EL (cell line): ENCODE results near the gene PPP1R1A.

Experiments used
- DNase-seq: peaks from one replicate; pipeline ENCODE4 v3.0.0-alpha.2; 2016

PPP1R1A gene

DNA sequence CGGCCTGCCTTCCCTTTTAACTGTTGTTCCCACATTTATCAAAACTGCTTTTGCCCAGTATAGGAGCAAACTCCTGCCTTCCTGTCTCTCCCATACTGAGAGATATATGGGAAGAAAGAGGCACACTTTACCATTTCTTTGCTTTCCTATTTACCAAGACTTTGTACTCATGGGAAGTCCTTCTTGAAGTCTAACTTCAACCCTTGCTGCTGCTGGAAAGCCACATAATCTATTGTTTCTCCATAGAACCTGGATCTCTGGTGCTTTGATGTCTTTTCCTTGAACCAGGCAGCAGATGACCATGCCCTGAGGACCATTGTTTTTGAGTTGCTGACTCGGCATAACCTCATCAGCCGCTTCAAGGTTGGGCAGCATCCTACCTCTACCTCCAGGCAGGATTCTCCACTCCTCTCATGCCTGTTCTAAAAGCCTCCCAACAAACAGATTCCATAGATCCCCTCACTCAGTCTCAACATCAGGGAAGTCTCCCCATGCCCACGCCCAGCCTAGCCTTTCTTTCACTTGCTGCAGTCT, 18.4 kb downstream of the PPP1R1A start:
- no peak for DNase-seq

GRCh38 chr12:54569072-54569471, 19.4 kb downstream of the PPP1R1A start:
- no peak for DNase-seq

GRCh38 chr12:54566792-54567191, 21.7 kb downstream of the PPP1R1A start:
- no peak for DNase-seq

DNA sequence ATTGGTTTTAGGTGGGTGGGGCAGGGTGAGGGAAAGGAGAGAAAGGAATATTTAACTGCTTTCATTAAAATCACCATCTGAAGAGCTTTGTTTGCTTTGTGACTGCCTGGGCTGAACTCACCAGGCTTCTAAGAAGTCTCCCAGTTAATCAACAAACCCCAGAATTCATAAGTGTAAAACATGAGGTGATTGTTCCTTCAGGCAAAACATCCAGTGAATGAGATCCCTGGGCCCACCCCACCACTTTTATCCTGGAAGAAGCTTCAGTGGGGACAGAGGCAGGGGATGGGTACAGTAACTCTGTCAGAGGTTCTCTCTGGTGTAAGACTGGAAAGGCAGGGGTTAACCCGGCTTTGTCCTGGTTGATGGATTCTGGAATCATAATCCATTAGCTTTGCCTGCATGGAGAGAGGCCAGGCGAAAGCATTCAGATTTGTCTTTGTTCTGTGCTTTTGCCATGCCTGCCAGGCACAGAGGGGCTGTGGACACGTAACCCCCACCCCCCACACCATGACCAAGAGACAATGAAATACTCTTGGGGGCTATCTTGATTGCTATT, 22.4 kb downstream of the PPP1R1A start:
- no peak for DNase-seq

DNA sequence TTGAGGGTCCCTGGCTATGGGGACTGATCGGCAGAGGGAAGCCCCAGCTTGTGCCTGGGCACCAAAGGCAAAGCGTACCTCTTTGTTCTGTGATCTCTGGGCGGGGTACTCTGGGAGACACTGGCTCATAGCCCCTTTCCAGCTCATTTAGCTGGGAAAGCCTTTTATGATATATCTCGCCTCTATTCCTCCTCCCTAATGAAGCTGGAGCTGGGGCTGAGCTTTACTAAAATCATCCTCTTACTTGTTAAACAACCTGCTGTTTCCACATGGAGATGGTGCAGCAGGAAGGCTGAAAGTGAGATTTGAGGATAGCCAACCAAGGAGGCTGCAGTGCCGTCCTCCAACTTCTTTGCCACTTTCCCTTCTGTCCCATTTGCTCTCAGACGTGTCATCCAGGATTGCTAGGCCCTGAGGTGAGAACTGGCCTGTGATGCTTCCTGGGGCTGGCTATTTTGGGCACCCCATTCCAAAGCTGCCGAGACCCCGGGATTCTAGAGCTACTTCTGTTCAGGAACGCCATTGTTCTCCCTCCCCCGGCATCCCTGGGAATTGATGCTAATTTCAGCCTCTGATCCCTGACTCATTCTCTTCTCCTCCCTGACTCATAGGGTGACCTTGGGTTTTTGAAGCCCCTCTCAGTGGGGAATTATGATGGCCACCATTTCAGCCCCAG, 23.0 kb downstream of the PPP1R1A start:
- DNase-seq: no peak

DNA sequence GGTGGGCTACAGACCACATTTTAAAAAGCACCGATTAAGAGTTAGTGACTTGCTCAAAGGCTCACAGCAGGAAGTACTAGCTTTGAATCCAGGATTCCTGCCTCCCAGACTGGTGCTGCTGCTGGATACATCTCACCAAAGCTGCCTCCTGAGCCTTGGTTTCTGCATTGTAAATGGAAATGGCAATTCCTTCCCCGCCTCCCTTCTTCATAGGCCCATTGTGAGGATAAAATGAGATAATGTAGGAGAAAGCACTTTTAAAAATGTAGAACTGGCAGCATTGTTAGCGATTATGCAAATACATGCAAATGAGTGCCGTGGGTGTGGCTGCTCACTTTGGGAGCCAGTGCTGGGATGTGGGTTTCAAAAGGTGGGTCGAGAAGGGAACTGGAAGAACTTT, 23.7 kb downstream of the PPP1R1A start:
- DNase-seq: no peak

- no peak for DNase-seq
Measured at GRCh38 chr12:54563787-54564186, 24.7 kb downstream of the PPP1R1A start.

DNA sequence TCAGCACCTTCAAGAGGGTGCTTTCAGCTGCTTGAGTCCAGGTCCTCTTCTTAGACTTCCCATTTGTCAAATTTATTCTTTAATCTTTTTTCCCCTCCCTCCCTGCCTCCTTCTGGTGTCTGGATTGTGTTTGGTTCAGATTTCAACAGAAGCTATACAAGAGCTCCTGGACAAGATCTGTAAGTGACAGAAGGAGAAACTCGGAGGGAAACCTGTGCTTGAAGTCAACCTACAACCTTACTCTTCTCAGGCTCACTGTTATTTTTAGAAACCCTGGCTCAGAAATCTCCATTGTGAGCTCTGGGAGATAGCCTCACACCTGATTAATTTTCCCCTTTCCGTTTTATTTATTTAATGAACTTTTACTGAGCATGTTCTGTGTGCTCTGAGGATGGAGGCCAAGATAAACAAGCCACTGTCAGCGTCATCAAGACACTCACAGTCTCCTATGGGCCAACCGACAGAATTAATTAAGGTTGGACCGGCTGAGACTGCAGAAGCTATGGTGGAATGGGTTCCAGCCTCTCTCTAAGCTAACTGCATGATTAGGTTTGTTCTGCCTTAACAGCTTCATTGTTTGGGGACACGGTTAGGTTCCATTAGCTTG, 25.6 kb downstream of the PPP1R1A start:
- DNase-seq: no peak

GRCh38 chr12:54561164-54561563, 27.3 kb downstream of the PPP1R1A start:
- no peak for DNase-seq

DNA sequence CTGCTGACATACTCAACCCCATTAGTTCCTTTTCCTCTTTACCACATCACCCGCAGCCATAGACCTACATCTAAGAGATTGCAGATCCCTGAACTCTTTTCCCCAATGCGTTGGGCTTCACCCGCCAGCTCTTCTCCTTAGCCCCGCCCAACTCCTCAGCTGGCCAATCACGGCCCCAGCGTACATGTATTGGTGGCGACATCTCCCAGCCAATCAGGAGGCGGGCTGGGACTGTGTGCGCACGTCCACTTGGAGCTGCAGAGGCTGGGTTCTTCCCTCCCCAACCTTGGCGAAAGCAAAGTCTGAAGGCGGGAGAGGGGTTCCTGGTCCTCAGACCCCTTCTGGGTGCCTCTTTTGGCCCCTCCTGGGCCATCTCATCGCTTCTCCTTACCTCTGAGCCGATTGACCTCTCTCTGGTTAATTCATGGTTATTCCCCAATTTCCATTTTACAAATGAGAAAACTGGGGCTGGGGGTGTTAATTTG, 28.0 kb downstream of the PPP1R1A start:
- peak; percentile 87 for DNase-seq

DNA sequence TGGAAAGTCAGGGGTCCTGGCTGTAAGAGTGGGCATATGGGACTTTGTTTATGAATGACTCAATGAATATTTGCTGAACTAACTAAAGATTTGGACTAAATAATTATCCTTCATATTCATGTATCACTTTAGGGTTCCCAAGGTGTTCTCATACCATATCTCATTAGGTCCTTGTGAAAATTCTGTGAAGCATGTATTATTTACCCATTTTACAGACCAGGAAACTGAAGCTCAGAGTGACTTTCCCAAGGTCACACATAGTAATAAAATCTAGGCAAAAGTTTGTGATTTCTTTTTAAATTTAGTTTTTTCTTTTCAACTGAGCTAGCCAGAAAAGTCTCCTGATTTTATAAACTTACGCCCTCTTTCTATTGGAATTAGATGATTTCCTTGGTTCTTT, 29.7 kb downstream of the PPP1R1A start:
- no peak for DNase-seq

- no peak for DNase-seq
Measured at GRCh38 chr12:54558311-54558710, 30.1 kb downstream of the PPP1R1A start.

DNA sequence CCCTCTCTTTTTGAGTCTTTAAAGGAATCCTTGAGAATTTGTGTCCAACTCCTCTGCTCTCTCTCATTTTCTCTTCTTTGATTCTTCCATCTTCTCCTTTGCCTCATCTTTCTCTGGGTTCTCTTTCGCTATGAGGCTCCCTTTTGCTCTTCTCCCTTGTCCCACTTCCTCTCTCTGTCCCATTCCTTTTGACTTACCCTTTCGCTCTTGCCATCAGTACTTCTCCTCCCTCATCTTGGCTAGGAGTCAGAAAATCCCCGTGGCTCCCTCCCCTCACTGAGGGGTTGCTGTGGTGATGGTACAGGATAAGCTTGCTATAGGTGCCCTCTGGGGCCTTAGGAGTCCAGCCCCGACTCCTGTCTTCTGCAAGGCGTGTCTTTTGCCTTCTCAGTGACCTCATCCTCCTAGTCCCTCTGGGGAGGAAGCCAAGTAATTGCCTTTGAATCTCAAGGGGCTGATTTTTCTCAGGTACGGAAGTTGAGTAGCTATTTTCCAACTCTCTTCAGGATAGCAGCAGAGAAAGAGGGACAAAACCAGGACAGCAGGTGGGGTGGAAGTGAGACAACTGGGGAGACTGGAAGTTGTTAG, 32.7 kb downstream of the PPP1R1A start:
- DNase-seq: no peak

DNA sequence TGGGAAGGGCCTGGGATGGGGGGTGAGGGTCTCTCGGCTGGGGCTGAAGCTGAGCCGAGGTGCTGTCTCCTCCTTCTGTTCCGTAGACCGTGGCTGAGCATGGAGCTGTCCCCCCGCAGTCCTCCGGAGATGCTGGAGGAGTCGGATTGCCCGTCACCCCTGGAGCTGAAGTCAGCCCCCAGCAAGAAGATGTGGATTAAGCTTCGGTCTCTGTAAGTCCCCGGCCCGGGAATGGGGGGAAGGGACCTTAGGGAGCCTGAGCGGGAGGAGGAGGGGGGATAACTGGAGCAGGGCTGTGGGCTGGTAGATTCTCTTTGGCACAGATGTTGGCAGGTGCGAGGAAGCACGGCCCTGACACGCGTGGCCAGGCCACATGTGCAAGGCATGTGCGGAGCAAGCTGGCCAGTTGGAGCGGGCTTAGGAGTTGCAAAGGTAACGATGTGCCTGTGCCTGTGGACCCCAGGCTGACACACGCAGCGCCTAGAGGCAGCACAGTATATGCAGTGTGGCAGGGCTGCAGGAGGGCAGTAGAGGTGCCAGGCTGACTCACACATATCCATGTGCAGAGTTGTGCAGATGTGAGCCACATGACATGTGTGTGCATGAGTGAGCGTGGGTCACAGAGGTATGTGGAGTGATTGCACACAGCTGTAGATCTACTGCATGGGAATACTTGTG, 38.5 kb downstream of the PPP1R1A start:
- DNase-seq: peak; percentile 21

- DNase-seq: no peak
Measured at GRCh38 chr12:54546511-54546910, 41.9 kb downstream of the PPP1R1A start.

GRCh38 chr12:54544743-54545142, 43.7 kb downstream of the PPP1R1A start:
- no peak for DNase-seq

DNA sequence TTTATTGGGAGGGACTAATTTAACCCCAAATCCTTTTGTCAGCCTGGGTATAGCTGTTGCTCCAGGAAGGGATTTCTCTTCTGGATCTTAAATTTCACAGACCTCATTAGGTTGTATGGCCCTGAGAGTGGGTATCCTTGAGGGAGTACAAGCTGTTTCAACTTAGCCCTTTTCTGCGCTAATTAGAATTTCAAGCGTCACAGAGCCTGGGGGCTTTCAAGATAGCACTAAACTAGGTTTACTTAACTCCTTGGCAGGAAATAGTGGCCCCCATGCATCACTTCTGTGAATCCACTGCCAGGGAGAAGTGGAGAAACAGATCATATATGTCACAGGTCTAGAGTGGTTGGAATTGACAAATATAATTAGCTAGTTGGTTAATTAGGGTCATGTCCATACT, 44.9 kb downstream of the PPP1R1A start:
- DNase-seq: no peak

DNA sequence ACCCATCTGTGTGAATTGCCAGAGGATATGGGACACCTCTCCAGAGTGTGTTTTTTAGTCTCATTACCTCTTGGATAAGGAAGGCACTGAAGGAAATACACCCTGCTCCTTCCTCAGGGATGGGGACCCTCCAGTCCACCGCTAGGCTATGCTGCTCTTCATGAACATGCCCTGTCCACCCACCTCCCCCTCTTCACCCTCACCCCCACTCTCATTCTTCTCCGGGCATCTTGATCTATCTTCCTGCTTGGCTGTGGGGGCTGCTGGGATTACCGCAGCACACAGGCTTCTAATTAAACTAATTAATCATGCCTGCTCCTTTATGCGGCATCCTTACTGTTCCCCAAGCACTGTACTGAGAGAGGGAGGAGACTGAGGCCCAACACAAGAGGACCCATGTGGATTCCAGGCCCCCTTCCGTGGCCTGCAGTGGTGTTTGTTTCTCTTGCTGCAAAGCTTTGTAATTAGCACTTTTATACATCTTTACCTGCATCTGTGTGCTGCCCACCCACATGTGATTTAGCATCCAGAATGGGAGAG, 46.6 kb downstream of the PPP1R1A start:
- DNase-seq: no peak

DNA sequence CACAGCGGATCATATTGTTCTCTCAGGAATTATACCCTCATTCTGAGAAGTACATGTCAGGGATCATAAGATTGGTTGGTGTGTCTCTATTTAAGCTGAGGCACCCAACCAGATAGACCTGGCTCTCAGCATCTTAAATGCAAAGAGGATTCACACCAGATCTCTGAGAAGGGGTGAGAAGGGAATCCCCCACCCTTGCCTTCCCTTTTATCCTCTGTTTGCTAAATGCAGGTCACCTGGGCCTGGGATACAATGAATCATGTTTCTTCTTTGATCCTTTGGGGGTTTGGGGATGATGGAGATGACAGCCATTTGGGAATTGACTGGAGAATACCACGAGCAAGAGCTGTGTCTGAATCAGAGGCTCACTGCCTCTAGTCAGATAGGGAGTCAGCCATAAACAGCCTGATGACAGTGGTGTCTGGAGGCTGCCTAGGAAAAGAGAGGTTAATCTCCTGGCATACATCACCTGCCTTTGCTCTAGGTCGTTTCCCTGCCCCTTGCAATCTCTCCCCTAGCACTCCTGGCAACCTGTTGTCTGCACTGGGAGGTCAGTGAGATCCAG, 50.2 kb downstream of the PPP1R1A start:
- DNase-seq: no peak

DNA sequence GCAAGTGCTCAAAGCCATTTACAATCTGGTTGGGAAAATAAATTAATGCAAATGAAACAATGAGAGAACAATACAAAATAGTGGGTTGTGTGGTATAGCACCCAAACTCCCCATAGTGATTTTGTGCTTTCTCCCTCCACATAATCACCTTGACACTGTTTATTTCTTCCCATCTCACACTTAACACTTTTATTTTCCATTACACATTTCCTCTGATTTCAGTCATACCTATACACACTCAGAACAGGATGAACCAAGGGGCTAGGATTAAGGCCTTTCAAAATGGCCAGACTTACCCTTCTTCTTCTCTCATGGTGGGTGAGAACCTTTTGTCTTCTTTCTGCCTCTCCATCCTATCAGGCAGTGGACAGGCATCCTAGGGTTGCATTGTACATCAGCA, 53.0 kb downstream of the PPP1R1A start:
- no peak for DNase-seq

DNA sequence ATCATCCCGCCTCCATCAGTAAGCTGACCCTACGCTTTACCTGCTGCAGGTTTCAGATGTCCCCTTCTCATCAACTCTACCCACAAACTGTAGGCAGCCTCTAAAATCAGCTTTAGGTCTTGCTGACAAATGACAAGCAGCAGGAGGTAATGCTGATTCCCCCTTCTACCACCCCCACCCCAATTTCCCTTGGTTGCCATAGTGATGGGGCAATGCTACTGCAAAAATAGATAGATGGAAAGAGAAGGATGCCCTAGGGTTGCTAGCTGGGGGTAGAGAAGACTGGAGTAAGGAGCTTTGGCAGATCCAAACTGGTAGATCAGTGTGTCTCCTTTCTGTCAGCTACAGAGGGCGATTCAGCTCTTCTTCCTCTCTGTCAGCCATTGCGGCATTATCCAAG, 58.9 kb downstream of the PPP1R1A start:
- DNase-seq: no peak
